Fibroblast of upper back skin (primary cell): ENCODE measurements around the gene LTO1.

Experiments used
- DNase-seq: peaks from one replicate; pipeline ENCODE4 v3.0.0-alpha.2; 2013

The LTO1 gene

GRCh38 chr11:69674886-69675714 lies at the start of gene LTO1:
TSS of gene LTO1 (minus strand) at chr11:69675353. CDS start at chr11:69675239, 114 bp downstream.
- peak; percentile 95 for DNase-seq

- DNase-seq = no peak
Measured at GRCh38 chr11:69721745-69722144, 46.6 kb upstream of the LTO1 start.

- no peak for DNase-seq
Measured at GRCh38 chr11:69721106-69721505, 46.0 kb upstream of the LTO1 start.

- DNase-seq = no peak
Measured at GRCh38 chr11:69718912-69719311, 43.8 kb upstream of the LTO1 start.

- DNase-seq = peak; percentile 16
Measured at GRCh38 chr11:69718147-69718546, 43.0 kb upstream of the LTO1 start.

- DNase-seq = no peak
Measured at GRCh38 chr11:69716891-69717747, 42.0 kb upstream of the LTO1 start.

GRCh38 chr11:69716099-69716498 lies 40.9 kb upstream of the LTO1 start:
- DNase-seq = no peak

GRCh38 chr11:69715446-69715845 lies 40.3 kb upstream of the LTO1 start:
- no peak for DNase-seq

- no peak for DNase-seq
Measured at GRCh38 chr11:69711822-69712801, 37.0 kb upstream of the LTO1 start.

- no peak for DNase-seq
Measured at GRCh38 chr11:69708736-69709401, 33.7 kb upstream of the LTO1 start.

GRCh38 chr11:69707176-69707575 lies 32.0 kb upstream of the LTO1 start:
- DNase-seq = no peak

GRCh38 chr11:69705901-69706787 lies 31.0 kb upstream of the LTO1 start:
- DNase-seq = no peak

GRCh38 chr11:69705351-69705811 lies 30.2 kb upstream of the LTO1 start:
- no peak for DNase-seq

- DNase-seq = no peak
Measured at GRCh38 chr11:69704508-69705253, 29.5 kb upstream of the LTO1 start.

- no peak for DNase-seq
Measured at GRCh38 chr11:69703768-69704507, 28.8 kb upstream of the LTO1 start, which contains the start of gene FGF19. TSS of gene FGF19 (minus strand) at chr11:69704022. CDS start at chr11:69703876, 146 bp downstream.

- DNase-seq = no peak
Measured at GRCh38 chr11:69703453-69703767, 28.3 kb upstream of the LTO1 start.

- DNase-seq = no peak
Measured at GRCh38 chr11:69702769-69703452, 27.8 kb upstream of the LTO1 start.

- DNase-seq = no peak
Measured at GRCh38 chr11:69702239-69702691, 27.1 kb upstream of the LTO1 start.
